Myometrial cell (primary cell): ENCODE results near the gene UCHL1. TPM values are rescaled to one million over a fixed set of nuclear protein-coding genes. Genes with fewer than 3 reads are reported as not detected.

ENCODE experiments used
- total RNA-seq: library from RNA; depleted of rRNA; stranded (reverse); fragments of >200 nt; gene quantifications from 2 replicates; pipeline ENCODE4 v1.2.3, GENCODE V29; 2015

UCHL1 gene
- total RNA-seq, result 770 and 800 TPM in 2 replicates

DNA sequence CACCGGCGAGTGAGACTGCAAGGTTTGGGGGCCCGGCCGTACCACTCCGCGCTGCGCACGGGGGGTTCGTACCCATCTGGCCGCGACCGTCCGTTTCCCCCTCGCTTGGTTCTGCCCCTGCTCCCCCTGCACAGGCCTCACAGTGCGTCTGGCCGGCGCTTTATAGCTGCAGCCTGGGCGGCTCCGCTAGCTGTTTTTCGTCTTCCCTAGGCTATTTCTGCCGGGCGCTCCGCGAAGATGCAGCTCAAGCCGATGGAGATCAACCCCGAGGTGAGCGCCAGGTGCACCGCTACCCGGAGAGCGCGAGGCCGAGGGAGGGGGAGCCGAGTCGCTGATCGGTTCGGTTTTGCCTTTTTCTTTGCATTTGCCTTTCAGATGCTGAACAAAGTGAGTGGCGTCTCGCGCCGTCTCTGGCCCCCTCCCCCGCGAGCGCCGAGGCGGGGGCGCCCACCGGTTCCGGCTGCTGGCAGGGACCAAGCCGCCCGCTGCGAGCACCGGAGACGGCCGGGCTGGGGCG lies at the start of gene UCHL1:
Gene UCHL1 (plus strand): TSS at position 189 of the 517 bp plus-strand sequence. CDS start 49 bp downstream, at position 238.

DNA sequence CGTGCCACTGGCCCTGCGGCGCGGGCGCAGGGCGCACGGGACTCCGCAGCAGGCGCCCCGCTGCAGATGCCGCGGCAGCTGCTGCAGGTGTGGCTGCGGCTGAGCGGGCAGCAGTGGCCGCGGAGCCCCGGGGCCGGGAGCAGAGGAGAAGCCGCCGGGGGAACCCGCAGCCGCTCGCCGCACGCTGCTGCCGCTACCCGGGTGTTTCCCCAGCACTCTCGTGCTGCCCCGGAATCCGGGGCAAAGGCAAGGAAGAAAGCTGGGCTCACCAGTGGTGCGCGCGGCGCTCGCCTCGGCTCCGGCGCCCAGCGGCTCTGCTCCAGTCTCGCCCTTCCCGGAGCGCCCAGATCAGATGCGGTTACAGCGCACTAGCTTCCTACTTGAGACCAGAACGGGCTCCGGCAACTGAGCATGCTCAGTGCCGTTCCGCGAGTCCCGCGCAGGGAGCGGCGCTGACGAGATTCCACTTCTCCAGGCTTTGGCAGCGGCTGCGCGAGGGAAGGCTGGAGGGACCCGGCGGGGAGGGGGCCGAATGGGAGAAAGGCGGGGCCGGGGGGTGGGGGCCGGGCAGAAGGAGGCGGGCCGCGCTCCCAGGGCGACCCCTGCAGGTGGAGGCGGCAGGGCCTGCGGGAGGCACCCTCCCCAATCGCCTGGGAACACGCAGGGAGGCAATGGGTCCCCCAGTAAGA lies 42.4 kb upstream of the UCHL1 start, which contains the start of gene APBB2:
Gene APBB2 (minus strand): TSS at position 407 of the 689 bp plus-strand sequence. CDS start 181,288 bp downstream, outside the sequence.

Other genes with a start within 250 kb of the UCHL1 start
- gene APBB2, start 42.4 kb upstream of the UCHL1 start, total RNA-seq, result 105 and 106 TPM in 2 replicates